Nephron (organoid): ENCODE measurements around the gene MAPK4.
"Not testable (repeated sequence)": the region's sequence is repeated elsewhere in the genome, so short reads cannot be mapped to it uniquely, and the experiment has no call there.

Experiments used
- H3K27ac Mint-ChIP-seq, 3 experiments: 2 replicates each; pipeline ENCODE4 v1.8.0; 2020; ENCODE audit warnings: mixed read lengths in 3 of 3, mild to moderate bottlenecking in 2 of 3, moderate library complexity in 1 of 3
- H3K27me3 Mint-ChIP-seq: 2 replicates; pipeline ENCODE4 v1.8.0; 2021; ENCODE audit warnings: low read depth, mild to moderate bottlenecking, moderate library complexity, mixed read lengths
- H3K36me3 Mint-ChIP-seq: 2 replicates; pipeline ENCODE4 v1.8.0; 2020; ENCODE audit warnings: low read depth, mixed read lengths
- H3K4me1 Mint-ChIP-seq: 2 replicates; pipeline ENCODE4 v1.8.0; 2020; ENCODE audit warnings: mixed read lengths
- H3K4me3 Mint-ChIP-seq, 3 experiments: 2 replicates each; pipeline ENCODE4 v1.8.0; 2020; ENCODE audit warnings: mild to moderate bottlenecking in 3 of 3, mixed read lengths in 3 of 3, moderate library complexity in 2 of 3
- H3K9me3 Mint-ChIP-seq: 2 replicates; pipeline ENCODE4 v1.8.0; 2020; ENCODE audit warnings: mixed read lengths
- CTCF ChIP-seq, 3 experiments: fragments of 200-600 bp; sonication (generic); IDR thresholded peaks; one replicate each; pipeline ENCODE4 v1.5.0; 2021; ENCODE audit warnings: antibody characterized with exemption in 3 of 3; ENCODE audit not compliant: unreplicated experiment in 3 of 3

Gene MAPK4

DNA sequence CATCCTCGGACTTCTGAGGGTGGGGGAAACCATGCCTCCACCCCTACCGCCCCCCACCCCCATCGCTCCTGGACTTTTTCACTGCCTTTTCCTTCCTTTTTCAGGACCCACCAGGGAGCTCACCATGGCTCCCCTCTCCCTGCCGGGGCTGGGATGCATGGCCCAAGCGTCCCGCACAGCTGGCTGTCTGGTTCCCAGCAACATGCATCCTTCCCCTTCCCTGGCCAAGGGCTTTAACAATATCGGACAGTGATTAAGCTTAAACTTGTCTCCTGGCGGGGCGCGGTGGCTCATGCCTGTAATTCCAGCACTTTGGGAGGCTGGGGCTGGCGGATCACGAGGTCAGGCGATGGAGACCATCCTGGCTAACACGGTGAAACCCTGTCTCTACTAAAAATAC lies 215.8 kb downstream of the MAPK4 start:
- no peak for TF ChIP-seq CTCF (IDR thresholded peaks at IDR 0.05; ENCODE audit: unreplicated experiment in 3 of 3)
- H3K9me3 Mint-ChIP-seq, result peaks cover 20% of the 10 kb centered on the region
- H3K4me3 Mint-ChIP-seq, result no peak overlapping the region
- no peaks in the 10 kb centered on the region for H3K4me1 Mint-ChIP-seq
- H3K27ac Mint-ChIP-seq, result no peak overlapping the region
- H3K27me3 Mint-ChIP-seq, result peaks cover 10% of the 10 kb centered on the region
- no peaks in the 10 kb centered on the region for H3K36me3 Mint-ChIP-seq

DNA sequence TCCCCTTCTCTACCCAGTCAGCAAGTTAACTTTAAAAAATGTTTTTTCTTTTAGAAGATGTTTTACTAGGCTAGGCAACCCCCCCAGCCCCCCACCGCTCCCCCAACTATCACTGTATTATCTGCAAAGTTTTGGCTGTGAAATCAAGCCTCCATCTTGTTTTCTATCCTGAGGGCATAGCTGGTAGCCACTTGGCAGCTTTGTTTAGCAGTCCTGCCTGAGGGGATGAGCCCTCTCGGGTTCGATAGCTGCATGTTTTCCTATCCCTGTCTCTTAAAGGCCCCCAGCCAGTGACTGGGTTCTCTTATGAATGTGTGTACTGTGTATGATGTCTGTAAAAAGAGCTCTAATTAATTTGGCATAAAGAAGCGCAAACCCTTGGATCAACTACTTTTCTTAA lies 216.5 kb downstream of the MAPK4 start:
- no peaks in the 10 kb centered on the region for H3K4me1 Mint-ChIP-seq
- peaks cover 10% of the 10 kb centered on the region for H3K27me3 Mint-ChIP-seq
- peaks cover 16% of the 10 kb centered on the region for H3K9me3 Mint-ChIP-seq
- no peaks in the 10 kb centered on the region for H3K36me3 Mint-ChIP-seq
- no peak overlapping the region for H3K27ac Mint-ChIP-seq
- no peak for TF ChIP-seq CTCF (IDR thresholded peaks at IDR 0.05; ENCODE audit: unreplicated experiment in 3 of 3)
- H3K4me3 Mint-ChIP-seq, result no peak overlapping the region

- H3K4me3 Mint-ChIP-seq, H3K9me3 Mint-ChIP-seq, H3K36me3 Mint-ChIP-seq, H3K27me3 Mint-ChIP-seq, H3K27ac Mint-ChIP-seq, H3K4me1 Mint-ChIP-seq: not testable (repeated sequence)
These were observed 219.1 kb downstream of the MAPK4 start for GRCh38 chr18:50779021-50779420.
